H1 (cell line): ENCODE data around the gene ETFB. TPM values are rescaled to one million over a fixed set of nuclear protein-coding genes. Genes with fewer than 3 reads are reported as not detected.

ENCODE experiments used
- CTCF ChIA-PET: fragments of 300-600 bp; sonication (Branson Sonifier 250); formaldehyde crosslinking; loops from one replicate; lab custom pipeline; 2021; ENCODE audit not compliant: partially characterized antibody; lab: Charles Lee
- POLR2A ChIA-PET: fragments of 300-600 bp; sonication (Branson Sonifier 250); formaldehyde crosslinking; loops from one replicate; lab custom pipeline; 2021; ENCODE audit warnings: inconsistent platforms; ENCODE audit not compliant: partially characterized antibody; lab: Charles Lee
- DNase-seq, 2 experiments: peaks; one replicate each; pipeline versions ENCODE4 v3.0.0 to v3.0.0-alpha.2; 2010 to 2022; ENCODE audit warnings: low spot score in 2 of 2, low read depth in 1 of 2, mixed read lengths in 1 of 2
- FAIRE-seq: peaks from 2 replicates; lab custom pipeline; 2011; peaks lifted over from hg19 to GRCh38; lab: Jason Lieb, UNC
- H2AFZ ChIP-seq: 2 replicates; pipeline ENCODE4 v1.8.1; 2012; ENCODE audit warnings: low read length, inconsistent platforms
- H2AK5ac ChIP-seq: 2 replicates; pipeline ENCODE4 v1.6.1; 2013; ENCODE audit warnings: low read depth, low read length
- H2BK120ac ChIP-seq: replicated peaks from 2 replicates; pipeline ENCODE3; 2013; ENCODE audit warnings: low read depth, low read length, inconsistent platforms
- H2BK12ac ChIP-seq: 2 replicates; pipeline ENCODE4 v1.6.1; 2013; ENCODE audit warnings: low read depth, low read length
- H2BK15ac ChIP-seq: 2 replicates; pipeline ENCODE4 v1.6.1; 2013; ENCODE audit warnings: low read length
- H2BK20ac ChIP-seq: 2 replicates; pipeline ENCODE4 v1.6.1; 2013; ENCODE audit warnings: low read length
- H2BK5ac ChIP-seq: 2 replicates; pipeline ENCODE4 v1.6.1; 2013; ENCODE audit warnings: low read depth, low read length
- H3K14ac ChIP-seq: 2 replicates; pipeline ENCODE4 v1.6.1; 2013; ENCODE audit warnings: inconsistent platforms; ENCODE audit not compliant: insufficient read length
- H3K18ac ChIP-seq: 2 replicates; pipeline ENCODE4 v1.6.1; 2013; ENCODE audit warnings: low read length; ENCODE audit errors: extremely low read depth
- H3K23ac ChIP-seq: 2 replicates; pipeline ENCODE4 v1.6.1; 2013; ENCODE audit warnings: inconsistent platforms; ENCODE audit not compliant: insufficient read length
- H3K23me2 ChIP-seq: 2 replicates; pipeline ENCODE4 v1.6.1; 2013; ENCODE audit warnings: low read depth, low read length
- H3K27ac ChIP-seq: 2 replicates; pipeline ENCODE4 v1.6.1; 2011; ENCODE audit warnings: low read depth, low read length, inconsistent platforms
- H3K27me3 ChIP-seq, 4 experiments: replicated peaks in 1 of 4; 1 replicate in 1 of 4; 2 replicates in 3 of 4; pipeline versions ENCODE4 v1.6.1 to v1.8.1; 2011 to 2013; ENCODE audit warnings: low read length in 3 of 4, mild to moderate bottlenecking in 3 of 4, inconsistent platforms in 2 of 4, mixed read lengths in 2 of 4, moderate library complexity in 1 of 4; ENCODE audit not compliant: control insufficient read depth in 3 of 4, insufficient read depth in 3 of 4; ENCODE audit errors: extremely low read depth in 1 of 4
- H3K36me3 ChIP-seq, 4 experiments: 2 replicates each; pipeline versions ENCODE4 v1.6.1 to v1.8.1; 2011 to 2013; ENCODE audit warnings: mild to moderate bottlenecking in 4 of 4, low read length in 3 of 4, moderate library complexity in 2 of 4, control low read depth in 1 of 4, inconsistent platforms in 1 of 4; ENCODE audit not compliant: insufficient read depth in 4 of 4, control insufficient read depth in 2 of 4
- H3K4ac ChIP-seq: replicated peaks from 2 replicates; pipeline ENCODE3; 2013; ENCODE audit warnings: low read length, low read depth, mixed read lengths, inconsistent platforms; ENCODE audit not compliant: insufficient read length
- H3K4me1 ChIP-seq, 4 experiments: replicated peaks in 1 of 4; 1 replicate in 1 of 4; 2 replicates in 3 of 4; pipeline versions ENCODE4 v1.6.1 to v1.8.1; 2011 to 2013; ENCODE audit warnings: low read length in 3 of 4, inconsistent platforms in 2 of 4, mixed read lengths in 1 of 4; ENCODE audit not compliant: insufficient read depth in 4 of 4, control insufficient read depth in 3 of 4
- H3K4me2 ChIP-seq, 2 experiments: 2 replicates each; pipeline versions ENCODE4 v1.6.1 to v1.8.1; 2011 to 2013; ENCODE audit warnings: low read depth in 2 of 2, low read length in 2 of 2, control low read depth in 1 of 2, inconsistent platforms in 1 of 2, mild to moderate bottlenecking in 1 of 2; ENCODE audit not compliant: insufficient read depth in 1 of 2
- H3K4me3 ChIP-seq, 4 experiments: fragments of 200-600, 300-600 bp in 1 of 4; sonication (generic), shearing (Covaris generic), sonication (Bioruptor Twin) in 1 of 4; 2 replicates each; pipeline versions ENCODE4 v1.5.1 to v1.8.1; 2011 to 2016; ENCODE audit warnings: low read length in 4 of 4, low read depth in 3 of 4, control low read depth in 2 of 4, inconsistent platforms in 2 of 4, mild to moderate bottlenecking in 2 of 4, mixed read lengths in 1 of 4, moderate library complexity in 1 of 4; ENCODE audit not compliant: insufficient read depth in 2 of 4; ENCODE audit errors: extremely low read depth in 1 of 4
- H3K56ac ChIP-seq: replicated peaks from 2 replicates; pipeline ENCODE3; 2013; ENCODE audit warnings: low read depth, mild to moderate bottlenecking, mixed read lengths, low read length, inconsistent platforms; ENCODE audit not compliant: insufficient read length
- H3K79me1 ChIP-seq: 2 replicates; pipeline ENCODE4 v1.6.1; 2013; ENCODE audit warnings: low read depth, low read length, control low read depth
- H3K79me2 ChIP-seq, 2 experiments: 2 replicates each; pipeline versions ENCODE4 v1.6.1 to v1.8.1; 2012 to 2013; ENCODE audit warnings: low read length in 2 of 2, mild to moderate bottlenecking in 2 of 2, inconsistent platforms in 1 of 2; ENCODE audit not compliant: insufficient read depth in 2 of 2, control insufficient read depth in 1 of 2
- H3K9ac ChIP-seq, 4 experiments: replicated peaks in 1 of 4; 1 replicate in 1 of 4; 2 replicates in 3 of 4; pipeline versions ENCODE4 v1.6.1 to v1.8.1; 2011 to 2013; ENCODE audit warnings: low read depth in 3 of 4, low read length in 3 of 4, control low read depth in 2 of 4, mild to moderate bottlenecking in 2 of 4, moderate library complexity in 2 of 4, inconsistent platforms in 1 of 4; ENCODE audit errors: extremely low read depth in 1 of 4
- H3K9me3 ChIP-seq, 2 experiments: 2 replicates each; pipeline versions ENCODE4 v1.6.1 to v1.8.1; 2012 to 2013; ENCODE audit warnings: mild to moderate bottlenecking in 2 of 2, moderate library complexity in 2 of 2, control low read depth in 1 of 2, inconsistent platforms in 1 of 2, low read depth in 1 of 2, low read length in 1 of 2, mixed read lengths in 1 of 2; ENCODE audit not compliant: insufficient read depth in 2 of 2
- H4K20me1 ChIP-seq, 2 experiments: replicated peaks in 1 of 2; 2 replicates each; pipeline versions ENCODE3 to v1.8.1; 2011 to 2013; ENCODE audit warnings: inconsistent platforms in 2 of 2, low read length in 2 of 2, mild to moderate bottlenecking in 1 of 2; ENCODE audit not compliant: insufficient read depth in 2 of 2, control insufficient read depth in 1 of 2
- H4K5ac ChIP-seq: 2 replicates; pipeline ENCODE4 v1.6.1; 2013; ENCODE audit warnings: low read length, low read depth, mixed read lengths, inconsistent platforms; ENCODE audit not compliant: insufficient read length
- H4K8ac ChIP-seq: 2 replicates; pipeline ENCODE4 v1.8.0; 2013; ENCODE audit warnings: mild to moderate bottlenecking, moderate library complexity, low read length, inconsistent platforms; ENCODE audit not compliant: insufficient read depth; ENCODE audit errors: extremely low read depth
- H4K91ac ChIP-seq: replicated peaks from 2 replicates; pipeline ENCODE3; 2013; ENCODE audit warnings: low read length, mixed read lengths, inconsistent platforms; ENCODE audit not compliant: insufficient read length
- HDAC2 ChIP-seq, 2 experiments: fragments of 300-600 bp in 1 of 2; sonication (generic) in 1 of 2; IDR thresholded peaks; 2 replicates each; pipeline ENCODE4 v1.6.1; 2011 to 2012; ENCODE audit warnings: low read depth in 2 of 2, low read length in 2 of 2, mild to moderate bottlenecking in 2 of 2, moderate library complexity in 2 of 2, borderline replicate concordance in 1 of 2, inconsistent platforms in 1 of 2
- SP1 ChIP-seq: IDR thresholded peaks from 2 replicates; pipeline ENCODE4 v1.6.1; 2011; ENCODE audit warnings: low read depth, low read length
- WGBS, 2 experiments: shearing (Covaris generic) in 1 of 2; methylation state at CpG; one replicate each; pipeline versions ENCODE4 v1.1.6 to v1.1.7; 2013 to 2015; ENCODE audit warnings: low lambda C conversion rate in 2 of 2, mixed read lengths in 2 of 2, inconsistent platforms in 1 of 2, low coverage in 1 of 2, missing lambda C conversion rate in 1 of 2; ENCODE audit not compliant: insufficient replicate concordance in 2 of 2, insufficient coverage in 1 of 2, insufficient read length in 1 of 2; ENCODE audit errors: extremely low coverage in 1 of 2, missing lambda C conversion rate in 1 of 2; 5-methylcytosine and 5-hydroxymethylcytosine counted together
- polyA plus RNA-seq, 7 experiments: library from polyadenylated mRNA; depleted of rRNA in 3 of 7; stranded (reverse) in 5 of 7; unstranded in 2 of 7; fragments of >200 nt in 5 of 7; fragments of 200-250 nt in 2 of 7; gene quantifications; 1 replicate in 5 of 7; 2 replicates in 1 of 7; 4 replicates in 1 of 7; pipeline versions ENCODE4 v1.2.1 to v1.2.3, GENCODE V29; 2011 to 2013; ENCODE audit warnings: missing spikeins in 2 of 7, mixed read lengths in 2 of 7
- total RNA-seq: library from RNA; stranded (reverse); fragmentation: NEBNext Ultra II Directional; extraction: Animal tissue kit (Norgen Biotek cat#: 25700); gene quantifications from 2 replicates; pipeline ENCODE4 v1.2.1, GENCODE V29; 2021

The ETFB gene
- total and polyA plus RNA-seq, 2 of the 8 experiments (the other 6 are each of a cell fraction or from before 2014, with no cell fraction given): 40.0 to 66.5 TPM

DNA sequence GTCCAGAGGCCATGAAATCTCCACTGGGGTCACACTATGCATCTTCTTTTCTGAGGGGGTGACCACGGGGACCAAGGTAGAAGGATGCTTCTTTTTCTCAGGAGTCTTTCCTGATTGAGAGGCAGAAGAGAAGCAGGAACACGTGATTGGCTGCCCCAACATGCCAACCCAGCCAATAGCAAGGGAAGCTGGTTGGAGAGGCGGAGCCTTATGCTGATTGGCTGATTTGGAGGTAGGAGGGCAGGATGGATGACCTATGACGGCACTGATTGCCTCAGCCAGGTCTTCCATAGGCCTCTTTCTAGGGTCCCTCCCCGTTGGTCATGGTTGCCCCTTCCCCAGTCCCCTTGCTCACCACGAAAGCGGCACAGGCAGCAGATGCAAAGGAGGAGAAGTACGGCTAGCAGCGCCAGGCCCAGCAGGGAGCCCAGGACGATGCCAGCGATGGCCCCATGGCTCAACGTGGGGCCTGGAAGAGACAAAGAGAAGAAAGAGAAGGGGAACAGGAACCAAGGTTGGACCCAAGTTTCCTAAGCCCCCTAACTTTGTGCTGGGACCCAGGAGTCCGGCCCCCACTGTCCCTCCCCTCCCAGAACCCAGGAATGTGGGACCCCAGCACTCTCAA is 32.2 kb downstream of the ETFB start:
- DNase-seq (no peak), FAIRE-seq (peak; percentile 13)
- Histone ChIP-seq H3K79me1 (no peaks in the 10 kb centered on the region), H4K5ac (no peak overlapping the region), H3K23me2 (no peaks in the 10 kb centered on the region), H2AK5ac (no peak overlapping the region), H2BK15ac (no peak overlapping the region), H3K18ac (no peak overlapping the region), H3K9ac (no peak overlapping the region), H3K79me2 (no peaks in the 10 kb centered on the region), H4K8ac (no peak overlapping the region), H3K4me1 (peaks cover 0 to 4% (median 0%) of the 10 kb centered on the region in 4 experiments; a peak in 2 of 7 replicates), H2BK20ac (no peak overlapping the region), H3K4ac (no peak overlapping the region), H3K9me3 (no peaks in the 10 kb centered on the region; a peak in 1 of 4 replicates), H2BK12ac (no peak overlapping the region), H2AFZ (no peak overlapping the region), H4K91ac (no peak overlapping the region), H2BK5ac (no peak overlapping the region), H3K27ac (no peak overlapping the region), H2BK120ac (no peak overlapping the region), H3K14ac (no peak overlapping the region), H3K4me2 (no peak overlapping the region), H3K56ac (no peak overlapping the region), H3K27me3 (no peaks in the 10 kb centered on the region), H3K4me3 (no peak overlapping the region), H3K23ac (no peak overlapping the region), H4K20me1 (no peaks in the 10 kb centered on the region), H3K36me3 (peaks cover 0 to 16% (median 2%) of the 10 kb centered on the region in 4 experiments; a peak in 4 of 8 replicates)
- ChIA-PET POLR2A (interaction anchor here (0.5 to 1.2 kb wide), 2 partner anchors 41 to 592 kb away, joined by 3 read pairs; no protein-coding TSS in a partner anchor), CTCF (interaction anchor here (0.6 to 1.1 kb wide), 2 partner anchors 39 to 775 kb away, joined by 3 read pairs; no protein-coding TSS in a partner anchor)
- WGBS, 2 experiments: 92% methylated on average over 13 of the region's 13 CpGs; no CpG with 5 or more reads in 1 of the 2 experiments
- TF ChIP-seq HDAC2 (IDR thresholded peaks at IDR 0.05; ENCODE audit: borderline replicate concordance in 1 of 2, low read depth in 2 of 2, low read length in 2 of 2) (no peak), SP1 (peak; percentile 75; the same call in 1 of the 2 replicates)
